Mononuclear cell (primary cell): Measurements from ENCODE around the gene SPAG6. TPM values are rescaled to one million over a fixed set of nuclear protein-coding genes. Genes with fewer than 3 reads are reported as not detected.

Source experiments
- H3K27me3 ChIP-seq: 2 replicates; pipeline ENCODE4 v1.6.0; 2011; ENCODE audit warnings: low read length, control low read depth; ENCODE audit not compliant: insufficient read depth
- H3K4me1 ChIP-seq: 2 replicates; pipeline ENCODE4 v1.5.1; 2011; ENCODE audit warnings: mild to moderate bottlenecking, low read length, control low read depth; ENCODE audit not compliant: insufficient read depth
- H3K4me3 ChIP-seq: 2 replicates; pipeline ENCODE4 v1.5.1; 2011; ENCODE audit warnings: mild to moderate bottlenecking, low read length, moderate library complexity
- H3K9me3 ChIP-seq: 2 replicates; pipeline ENCODE4 v1.5.1; 2011; ENCODE audit warnings: low read depth, mild to moderate bottlenecking, control low read depth, low read length
- total RNA-seq: library from RNA; depleted of rRNA; stranded (reverse); fragments of >200 nt; gene quantifications from one replicate; pipeline ENCODE4 v1.2.3, GENCODE V29; 2012

SPAG6 gene
- total RNA-seq, 1 donor, result not detected

DNA sequence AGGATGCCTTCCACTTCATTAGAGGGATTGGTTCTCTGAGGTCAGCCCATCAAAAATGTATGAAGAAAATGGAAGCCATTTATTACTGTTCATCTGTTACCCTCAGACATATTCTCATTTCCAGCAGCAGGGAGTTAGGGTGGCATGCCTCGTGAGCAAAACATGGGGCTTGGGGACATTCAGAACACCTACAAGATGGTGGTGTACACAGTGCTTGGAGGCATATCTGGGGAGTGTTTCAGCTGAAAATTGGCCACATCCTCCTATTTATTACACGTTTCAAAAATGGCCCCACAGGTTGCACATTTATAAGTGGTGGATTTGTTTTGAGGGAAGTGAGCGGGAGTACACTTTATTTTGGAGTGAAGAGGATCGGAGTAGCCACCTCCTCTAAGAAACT, 93.4 kb downstream of the SPAG6 start:
- H3K27me3 ChIP-seq, result peaks cover 3% of the 10 kb centered on the region
- no peaks in the 10 kb centered on the region for H3K9me3 ChIP-seq
- H3K4me3 ChIP-seq, result no peak overlapping the region
- peaks cover 31% of the 10 kb centered on the region for H3K4me1 ChIP-seq

DNA sequence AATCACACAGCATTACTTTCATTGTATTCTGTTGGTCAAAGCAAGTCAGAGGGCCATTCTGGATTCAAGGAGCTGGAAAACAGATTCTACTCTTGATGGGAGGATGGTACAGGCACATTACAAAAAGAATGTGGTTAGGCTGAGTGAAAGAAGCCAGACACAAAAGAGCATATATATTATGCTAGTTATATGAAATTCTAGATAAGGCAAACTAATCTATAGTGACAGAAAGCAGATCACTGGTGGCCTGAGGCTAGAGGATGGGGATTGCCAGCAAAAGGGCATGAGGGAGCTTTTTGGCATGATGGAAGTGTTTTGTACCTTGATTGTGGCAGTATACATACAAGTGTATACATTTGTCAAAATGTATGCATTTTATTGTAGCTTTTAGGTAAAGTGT, 96.8 kb downstream of the SPAG6 start:
- peaks cover 3% of the 10 kb centered on the region for H3K27me3 ChIP-seq
- no peak overlapping the region for H3K4me3 ChIP-seq
- peaks cover 15% of the 10 kb centered on the region for H3K4me1 ChIP-seq
- H3K9me3 ChIP-seq, result no peaks in the 10 kb centered on the region

DNA sequence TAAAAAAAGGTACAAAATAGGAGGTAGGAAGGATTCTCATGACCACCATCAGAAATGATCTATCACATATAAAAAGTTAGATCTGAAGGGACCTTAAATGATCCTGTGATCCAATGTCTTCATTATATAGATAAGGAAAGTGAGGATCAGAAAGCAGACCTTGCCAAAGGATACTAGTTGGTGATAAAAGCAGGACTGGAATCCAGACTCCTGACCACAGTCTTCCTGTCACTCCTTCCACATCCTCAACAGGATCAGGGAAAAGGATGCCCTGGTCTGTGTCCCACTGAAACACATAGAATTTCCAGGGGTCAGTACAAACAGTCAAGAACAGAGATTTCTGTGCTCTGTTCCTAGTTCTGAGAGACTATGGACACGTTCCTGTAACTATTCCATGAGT, 97.2 kb downstream of the SPAG6 start:
- Histone ChIP-seq H3K4me1 (peaks cover 15% of the 10 kb centered on the region), H3K9me3 (no peaks in the 10 kb centered on the region), H3K4me3 (no peak overlapping the region), H3K27me3 (peaks cover 3% of the 10 kb centered on the region)

DNA sequence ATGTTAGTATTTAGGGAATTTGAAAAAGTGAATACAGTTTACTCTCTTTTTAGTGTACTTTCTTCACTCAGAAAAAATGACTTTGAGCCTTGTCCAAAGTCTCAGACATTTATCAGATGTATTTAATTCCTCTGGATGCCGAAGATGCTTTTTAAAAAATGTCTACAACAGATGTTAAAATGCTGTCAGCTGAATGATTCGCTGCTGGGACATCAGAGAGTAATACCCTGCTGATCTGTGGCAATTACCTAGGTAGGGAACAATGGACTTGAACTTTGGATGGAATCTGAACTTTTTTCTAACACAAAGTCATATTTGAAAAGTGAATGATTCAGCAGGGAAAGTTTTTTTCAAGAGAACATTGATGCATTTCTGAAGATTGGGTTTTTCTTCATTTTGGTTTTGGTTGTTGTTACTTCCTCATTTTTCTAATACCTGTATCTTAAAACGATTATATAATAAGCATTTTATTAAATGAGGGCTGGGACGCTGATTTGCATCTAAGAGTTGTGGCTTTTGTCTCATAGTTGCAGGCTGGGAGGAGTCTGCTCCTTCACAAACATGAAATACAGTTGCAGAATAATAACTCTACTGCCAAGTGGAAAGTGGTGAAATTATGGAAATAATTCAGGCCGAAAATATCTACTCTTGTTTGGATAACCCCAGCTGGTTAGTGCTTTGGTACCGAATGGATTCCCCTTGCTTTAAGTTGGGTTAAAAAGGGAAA, 98.0 kb downstream of the SPAG6 start:
- peaks cover 8% of the 10 kb centered on the region for H3K27me3 ChIP-seq
- H3K4me3 ChIP-seq, result no peak overlapping the region
- H3K4me1 ChIP-seq, result peaks cover 8% of the 10 kb centered on the region
- H3K9me3 ChIP-seq, result no peaks in the 10 kb centered on the region

DNA sequence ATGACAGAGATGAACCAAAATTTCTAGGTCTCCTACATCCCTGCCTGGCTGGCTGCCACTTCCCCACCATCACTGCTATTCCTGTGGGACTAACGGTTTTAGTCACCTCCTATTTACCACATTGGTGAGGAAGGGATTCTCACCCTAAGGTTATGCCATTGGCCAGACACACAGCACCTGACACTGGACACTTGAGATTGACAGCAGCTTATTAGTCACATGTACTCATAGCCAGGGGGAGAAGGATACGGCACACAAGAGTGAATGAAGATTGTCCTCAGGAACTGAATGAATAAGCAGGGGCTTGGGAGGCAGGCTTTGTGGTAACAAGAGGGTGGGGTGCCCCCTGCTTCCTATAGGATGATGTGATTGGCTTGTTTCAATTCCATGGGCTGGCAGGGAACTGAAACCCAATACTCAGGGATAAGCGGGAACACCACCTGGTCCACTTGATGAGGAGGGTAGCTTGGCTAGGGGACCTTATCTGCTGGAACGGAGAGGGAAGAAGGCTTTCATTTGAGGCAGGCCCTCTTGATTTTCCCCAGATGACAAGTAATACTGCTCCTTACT, 99.0 kb downstream of the SPAG6 start:
- Histone ChIP-seq H3K9me3 (no peaks in the 10 kb centered on the region), H3K4me1 (no peaks in the 10 kb centered on the region), H3K4me3 (no peak overlapping the region), H3K27me3 (peaks cover 16% of the 10 kb centered on the region)

DNA sequence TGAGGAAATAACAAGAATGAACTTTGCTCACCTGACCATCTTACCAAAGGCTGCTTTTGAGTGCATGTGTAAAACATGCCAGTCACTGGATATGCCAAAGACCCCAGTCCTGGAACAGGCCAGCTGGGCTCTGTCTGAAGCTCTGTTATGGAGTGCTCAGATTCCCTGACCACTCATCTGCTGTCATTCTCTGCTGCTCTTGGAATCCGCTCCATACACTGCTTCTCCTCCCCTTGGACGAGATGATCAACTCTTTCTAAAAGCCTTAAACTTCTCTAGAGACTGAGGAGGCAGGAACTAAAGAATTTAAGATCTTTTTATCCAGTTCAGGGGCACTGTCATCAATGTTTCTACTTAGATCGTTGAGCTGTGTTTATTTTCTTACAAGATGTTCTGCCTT, 100.2 kb downstream of the SPAG6 start:
- Histone ChIP-seq H3K4me1 (no peaks in the 10 kb centered on the region), H3K4me3 (no peak overlapping the region), H3K27me3 (peaks cover 19% of the 10 kb centered on the region), H3K9me3 (no peaks in the 10 kb centered on the region)

DNA sequence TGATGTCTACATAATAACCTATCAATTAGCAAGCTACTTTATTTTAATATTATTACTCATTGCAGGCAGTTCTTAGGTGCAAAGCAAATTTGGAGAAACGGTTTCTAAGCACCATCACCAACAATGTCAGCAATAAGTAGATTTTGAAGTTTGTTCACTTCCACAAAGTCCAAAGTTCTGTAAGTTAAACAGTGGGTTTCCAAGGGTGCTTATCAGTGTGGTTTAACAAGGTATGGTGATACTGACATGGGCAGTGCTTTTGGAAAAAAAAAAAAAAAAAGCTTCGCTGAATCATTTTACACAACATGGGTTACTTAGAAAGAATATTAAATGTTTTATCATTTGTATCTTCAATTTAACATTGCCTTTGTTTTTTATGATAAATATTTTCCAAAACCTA, 101.8 kb downstream of the SPAG6 start:
- H3K4me3 ChIP-seq, result no peak overlapping the region
- H3K27me3 ChIP-seq, result peaks cover 16% of the 10 kb centered on the region
- no peaks in the 10 kb centered on the region for H3K4me1 ChIP-seq
- no peaks in the 10 kb centered on the region for H3K9me3 ChIP-seq

DNA sequence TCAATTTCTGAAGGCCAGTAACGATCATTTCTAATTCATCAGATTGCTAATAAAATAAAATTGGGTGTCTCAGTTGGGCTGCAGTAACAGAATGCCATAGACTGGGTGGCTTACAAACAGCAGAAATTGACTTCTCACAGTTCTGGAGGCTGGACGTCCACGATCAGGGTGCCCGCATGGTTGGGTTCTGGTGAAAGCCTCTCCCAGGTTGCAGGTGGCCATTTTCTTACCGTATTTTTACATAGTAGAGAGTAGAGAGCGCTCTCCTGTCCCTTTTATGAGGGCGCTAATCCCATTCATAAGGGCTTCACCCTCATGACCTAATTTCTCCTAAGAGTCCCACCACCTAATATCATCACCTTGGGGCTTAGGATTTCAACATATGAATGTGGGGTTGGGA, 106.0 kb downstream of the SPAG6 start:
- peaks cover 15% of the 10 kb centered on the region for H3K27me3 ChIP-seq
- H3K4me1 ChIP-seq, result peaks cover 4% of the 10 kb centered on the region

DNA sequence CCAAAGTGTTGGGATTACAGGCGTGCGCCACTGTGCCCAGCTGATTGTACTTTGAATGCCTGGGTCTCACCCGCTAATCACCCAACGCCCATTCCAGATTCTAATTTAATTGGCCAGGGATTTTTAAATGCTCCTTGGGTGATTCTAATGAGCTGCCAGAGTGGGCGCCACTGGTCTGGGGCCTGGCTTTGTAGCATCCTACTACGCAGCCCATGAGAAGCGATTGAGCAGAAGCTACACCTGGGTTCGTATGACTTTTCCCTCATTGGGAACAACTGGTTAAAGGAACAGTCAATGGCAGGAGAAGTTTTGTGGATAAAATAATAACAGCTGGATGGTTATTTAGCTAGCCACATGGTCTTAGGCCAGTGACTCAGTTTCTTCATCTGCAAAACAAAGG, 108.0 kb downstream of the SPAG6 start:
- Histone ChIP-seq H3K4me1 (peaks cover 4% of the 10 kb centered on the region), H3K27me3 (peaks cover 11% of the 10 kb centered on the region), H3K9me3 (no peaks in the 10 kb centered on the region), H3K4me3 (no peak overlapping the region)

More for the DNA sequence above, 106.0 kb downstream of the SPAG6 start:
- Histone ChIP-seq H3K4me3 (no peak overlapping the region), H3K9me3 (no peaks in the 10 kb centered on the region)

DNA sequence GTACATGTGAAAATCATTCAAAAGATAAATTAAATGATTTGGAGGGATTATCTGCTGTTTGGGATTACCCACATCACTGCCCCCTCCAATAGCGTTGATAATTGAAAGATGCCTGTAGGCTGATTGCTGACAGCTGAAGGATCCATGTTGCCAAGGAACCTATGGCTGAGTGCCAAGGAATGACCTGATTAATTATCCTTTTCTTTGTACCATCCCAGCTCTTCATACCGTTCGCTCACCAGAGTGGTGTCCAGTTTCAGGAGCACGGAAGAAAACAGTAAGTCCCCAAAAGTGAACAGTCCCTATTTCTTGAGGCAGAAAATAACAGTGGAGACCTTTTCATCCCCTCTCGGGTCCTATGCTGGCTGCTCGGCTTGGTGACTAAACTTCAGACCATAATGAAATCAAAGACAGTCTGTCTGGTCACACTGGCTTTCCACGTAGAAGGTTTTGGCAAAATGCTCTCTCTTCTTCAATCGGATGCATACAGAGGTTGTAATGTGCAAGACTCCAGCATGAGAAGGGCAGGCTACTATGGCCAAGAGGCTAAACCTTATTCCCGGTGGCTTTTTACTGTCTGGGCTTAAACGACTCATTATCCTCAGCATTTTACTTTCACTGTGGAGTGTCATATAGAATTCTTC, 108.8 kb downstream of the SPAG6 start:
- Histone ChIP-seq H3K4me3 (no peak overlapping the region), H3K27me3 (peaks cover 5% of the 10 kb centered on the region)

DNA sequence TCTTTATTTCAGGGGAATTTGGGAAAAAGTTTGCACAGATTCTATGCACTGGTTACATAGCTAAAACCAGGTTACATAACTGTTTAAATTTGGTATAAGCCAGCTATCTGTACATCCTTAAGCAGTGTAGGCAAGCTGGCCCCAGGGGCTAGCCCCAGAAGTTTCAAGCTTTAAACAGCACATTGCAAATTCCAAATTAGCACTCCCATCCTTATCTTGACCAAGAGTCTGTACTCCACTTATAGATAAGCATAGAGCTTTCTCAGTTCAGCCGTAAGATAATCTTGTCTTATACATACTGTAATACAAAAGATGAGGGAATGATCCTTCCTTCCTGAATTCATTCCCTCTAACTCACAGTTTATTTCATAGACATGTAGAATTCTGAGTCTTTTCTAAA, 109.3 kb downstream of the SPAG6 start:
- H3K4me3 ChIP-seq, result no peak overlapping the region
- peaks cover 2% of the 10 kb centered on the region for H3K27me3 ChIP-seq
- no peaks in the 10 kb centered on the region for H3K9me3 ChIP-seq

More for the DNA sequence above, 108.8 kb downstream of the SPAG6 start:
- Histone ChIP-seq H3K4me1 (peaks cover 4% of the 10 kb centered on the region), H3K9me3 (no peaks in the 10 kb centered on the region)

DNA sequence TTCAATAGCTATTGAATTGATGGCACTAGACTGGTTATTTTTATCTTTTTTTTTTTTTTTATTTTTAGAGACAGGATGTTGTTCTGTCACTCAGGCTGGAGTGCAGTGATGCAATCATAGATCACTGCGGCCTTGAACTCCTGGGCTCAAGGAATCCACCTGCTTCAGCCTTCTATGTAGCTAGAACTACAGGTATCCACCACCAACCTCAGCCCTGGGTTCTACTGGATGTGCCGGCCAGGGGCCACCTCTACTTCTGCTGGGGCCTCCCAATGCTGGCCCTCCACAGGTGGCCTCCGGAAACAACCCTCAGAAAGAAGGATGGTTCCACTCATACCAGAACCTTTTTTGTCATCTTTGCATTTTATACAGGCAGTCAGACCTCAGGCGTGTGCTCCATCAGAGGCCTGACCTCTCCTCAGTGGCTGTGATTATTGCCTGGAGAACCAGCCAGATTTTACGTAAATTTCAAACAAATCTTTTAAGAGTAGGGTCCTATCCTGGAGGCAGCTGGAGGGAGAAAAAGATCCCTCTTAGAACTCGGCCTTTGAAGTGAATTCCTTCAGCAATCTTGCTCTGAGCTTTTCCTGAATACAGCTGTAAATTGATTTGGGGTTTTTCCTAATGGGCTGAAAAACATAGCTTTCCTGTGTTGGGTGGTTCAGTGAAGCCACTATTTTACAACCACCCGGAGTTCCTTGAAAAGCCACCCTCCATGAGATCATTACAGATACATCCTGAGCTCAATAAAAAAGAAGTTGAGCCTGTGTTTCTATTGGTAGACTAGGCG, 110.0 kb downstream of the SPAG6 start:
- no peaks in the 10 kb centered on the region for H3K9me3 ChIP-seq
- no peak overlapping the region for H3K4me3 ChIP-seq
- peaks cover 4% of the 10 kb centered on the region for H3K4me1 ChIP-seq
- no peaks in the 10 kb centered on the region for H3K27me3 ChIP-seq

More for the DNA sequence above, 109.3 kb downstream of the SPAG6 start:
- H3K4me1 ChIP-seq, result peaks cover 4% of the 10 kb centered on the region

DNA sequence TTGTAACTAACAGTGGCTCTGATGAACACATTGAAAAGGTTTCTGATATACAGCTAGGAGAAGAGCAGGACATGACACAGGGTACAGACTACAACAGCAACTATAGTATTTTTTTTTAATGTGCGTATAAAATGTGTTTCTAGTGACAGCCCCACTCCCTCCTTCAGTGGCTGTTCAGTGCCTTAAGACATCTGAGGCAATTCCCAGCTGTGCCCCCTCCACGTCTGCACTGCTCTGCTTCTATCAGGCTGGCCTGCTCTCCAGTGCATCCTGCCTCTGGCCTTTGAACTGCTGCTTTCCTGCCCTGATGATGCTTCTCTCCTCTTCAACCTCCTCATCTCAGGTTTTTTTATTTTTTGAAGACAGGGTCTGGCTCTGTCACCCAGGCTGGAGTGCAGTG, 111.2 kb downstream of the SPAG6 start:
- H3K27me3 ChIP-seq, result no peaks in the 10 kb centered on the region
- H3K9me3 ChIP-seq, result no peaks in the 10 kb centered on the region
- H3K4me1 ChIP-seq, result peaks cover 4% of the 10 kb centered on the region
- H3K4me3 ChIP-seq, result no peak overlapping the region

DNA sequence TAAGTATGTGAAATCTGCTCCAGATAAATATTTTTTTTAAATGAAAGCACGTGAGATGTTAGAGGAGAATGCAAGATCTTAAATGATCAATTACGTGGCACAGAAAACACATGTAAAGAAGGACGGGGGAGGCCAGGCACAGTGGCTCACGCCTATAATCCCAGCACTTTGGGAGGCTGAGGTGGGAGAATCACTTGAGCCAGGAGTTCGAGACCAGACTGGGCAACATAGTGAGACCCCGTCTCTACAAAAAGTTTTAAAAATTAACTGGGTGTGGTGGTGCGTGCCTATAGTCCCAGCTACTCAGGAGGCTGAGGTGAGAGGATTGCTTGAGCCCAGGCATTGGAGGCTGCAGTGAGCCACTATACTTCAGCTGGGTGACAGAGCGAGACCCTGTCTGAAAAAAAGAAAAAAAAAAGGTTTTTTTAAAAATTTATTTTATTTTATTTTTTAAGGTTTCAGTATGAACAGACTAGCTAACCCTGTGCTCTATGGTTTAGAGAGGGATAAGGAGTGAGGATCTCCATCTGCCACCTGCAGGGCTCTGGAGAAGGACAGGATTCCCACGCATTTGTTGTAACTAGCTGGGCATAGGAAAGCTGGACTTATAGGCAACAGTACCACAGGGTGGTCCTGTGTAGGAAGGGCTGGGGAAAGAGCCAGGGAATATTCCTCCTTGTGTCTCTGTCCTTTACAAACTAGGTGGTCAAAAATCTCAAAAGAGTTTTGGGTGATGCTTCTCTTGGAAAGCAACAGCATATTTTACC, 113.2 kb downstream of the SPAG6 start:
- H3K4me1 ChIP-seq, result peaks cover 4% of the 10 kb centered on the region
- no peaks in the 10 kb centered on the region for H3K9me3 ChIP-seq

More for the DNA sequence above, 113.2 kb downstream of the SPAG6 start:
- H3K4me3 ChIP-seq, result no peak overlapping the region
- no peaks in the 10 kb centered on the region for H3K27me3 ChIP-seq
